Measurements from ENCODE around the gene C2CD4D. TPM values are rescaled to one million over a fixed set of nuclear protein-coding genes. Genes with fewer than 3 reads are reported as not detected.
"Not testable (repeated sequence)": the region's sequence is repeated elsewhere in the genome, so short reads cannot be mapped to it uniquely, and the experiment has no call there.

Gene C2CD4D
- polyA plus RNA-seq, 1 donor (not counting 4 experiments of a cell fraction or from before 2014, with no cell fraction given): 0.05 TPM

- FAIRE-seq; H3K4me2 ChIP-seq (ENCODE audit: control insufficient read depth, extremely low read depth, insufficient read depth, low read depth, low read length); H4K20me1 ChIP-seq (ENCODE audit: control insufficient read depth, extremely low read depth, insufficient read depth, low read length); H3K9me3 ChIP-seq (ENCODE audit: control insufficient read depth, low read depth, low read length); dilution Hi-C loops (cut with MboI; ENCODE audit: extremely low pct_ligation_motif_present, low sequenced_read_pairs); H3K27ac ChIP-seq (ENCODE audit: control insufficient read depth, insufficient read depth, low read length); H3K4me3 ChIP-seq (ENCODE audit: control insufficient read depth in 2 of 3, extremely low read depth in 1 of 3, insufficient read depth in 2 of 3, low read depth in 1 of 3, low read length in 3 of 3); H2AFZ ChIP-seq (ENCODE audit: control insufficient read depth, low read length); DNase-seq (ENCODE audit: low read depth, low spot score); H3K9ac ChIP-seq (ENCODE audit: control insufficient read depth, extremely low read depth, insufficient read depth, low read length); H3K36me3 ChIP-seq (ENCODE audit: control insufficient read depth in 2 of 2, extremely low read depth in 1 of 2, insufficient read depth in 2 of 2, low read length in 2 of 2); H3K9me1 ChIP-seq (ENCODE audit: control insufficient read depth, extremely low read depth, insufficient read depth, low read length); H3K27me3 ChIP-seq (ENCODE audit: control insufficient read depth, extremely low read depth, insufficient read depth, low read length); H3K79me2 ChIP-seq (ENCODE audit: control insufficient read depth, insufficient read depth, low read length): not testable (repeated sequence)
- peaks cover 29% of the 10 kb centered on the region for H3K4me1 ChIP-seq (ENCODE audit: control insufficient read depth, extremely low read depth, insufficient read depth, low read length)
These were observed 44.3 kb upstream of the C2CD4D start for GRCh38 chr1:151883898-151884297.

GRCh38 chr1:151882918-151883317 lies 43.3 kb upstream of the C2CD4D start:
- FAIRE-seq; H3K79me2 ChIP-seq (ENCODE audit: control insufficient read depth, insufficient read depth, low read length); H3K9me1 ChIP-seq (ENCODE audit: control insufficient read depth, extremely low read depth, insufficient read depth, low read length); H3K4me2 ChIP-seq (ENCODE audit: control insufficient read depth, extremely low read depth, insufficient read depth, low read depth, low read length); H3K27ac ChIP-seq (ENCODE audit: control insufficient read depth, insufficient read depth, low read length); H3K27me3 ChIP-seq (ENCODE audit: control insufficient read depth, extremely low read depth, insufficient read depth, low read length); H3K4me3 ChIP-seq (ENCODE audit: control insufficient read depth in 2 of 3, extremely low read depth in 1 of 3, insufficient read depth in 2 of 3, low read depth in 1 of 3, low read length in 3 of 3); H3K9ac ChIP-seq (ENCODE audit: control insufficient read depth, extremely low read depth, insufficient read depth, low read length); H2AFZ ChIP-seq (ENCODE audit: control insufficient read depth, low read length); H3K9me3 ChIP-seq (ENCODE audit: control insufficient read depth, low read depth, low read length); dilution Hi-C loops (cut with MboI; ENCODE audit: extremely low pct_ligation_motif_present, low sequenced_read_pairs); H4K20me1 ChIP-seq (ENCODE audit: control insufficient read depth, extremely low read depth, insufficient read depth, low read length); H3K36me3 ChIP-seq (ENCODE audit: control insufficient read depth in 2 of 2, extremely low read depth in 1 of 2, insufficient read depth in 2 of 2, low read length in 2 of 2); DNase-seq (ENCODE audit: low read depth, low spot score): not testable (repeated sequence)
- peaks cover 24% of the 10 kb centered on the region for H3K4me1 ChIP-seq (ENCODE audit: control insufficient read depth, extremely low read depth, insufficient read depth, low read length)

DNA sequence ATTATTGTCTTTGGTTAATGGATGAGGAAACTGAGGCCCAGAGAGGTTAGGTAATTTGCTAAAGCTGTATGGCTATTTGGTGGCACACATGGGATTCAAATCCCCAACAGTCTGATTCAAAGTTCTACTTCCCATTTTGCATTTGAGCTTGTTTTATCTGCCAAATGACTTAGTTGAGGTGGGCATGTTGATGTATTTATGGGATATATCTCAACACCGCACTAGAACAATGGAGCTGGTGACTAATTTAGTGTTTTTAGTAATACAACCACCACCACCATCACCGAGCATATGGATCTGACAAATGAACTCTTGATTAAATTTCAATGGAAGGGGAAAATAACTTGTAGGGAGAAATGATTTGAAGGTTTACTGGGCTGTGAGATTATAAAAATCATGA lies 42.8 kb upstream of the C2CD4D start:
- TF ChIP-seq EZH2 (IDR thresholded peaks at IDR 0.05; ENCODE audit: low read length) (no peak), CTCF (optimal IDR thresholded peaks at IDR 0.05 in 1 of 3, IDR thresholded peaks at IDR 0.05 in 1 of 3, conservative IDR thresholded peaks at IDR 0.05 in 1 of 3; ENCODE audit: extremely low read depth in 1 of 3, insufficient read depth in 2 of 3, low read length in 3 of 3) (no peak)
- Histone ChIP-seq H3K9me1 (ENCODE audit: control insufficient read depth, extremely low read depth, insufficient read depth, low read length) (no peaks in the 10 kb centered on the region), H3K27ac (ENCODE audit: control insufficient read depth, insufficient read depth, low read length) (no peak overlapping the region), H3K36me3 (ENCODE audit: control insufficient read depth in 2 of 2, extremely low read depth in 1 of 2, insufficient read depth in 2 of 2, low read length in 2 of 2) (no peaks in the 10 kb centered on the region), H3K9ac (ENCODE audit: control insufficient read depth, extremely low read depth, insufficient read depth, low read length) (no peak overlapping the region), H3K4me2 (ENCODE audit: control insufficient read depth, extremely low read depth, insufficient read depth, low read depth, low read length) (no peak overlapping the region), H3K79me2 (ENCODE audit: control insufficient read depth, insufficient read depth, low read length) (no peaks in the 10 kb centered on the region), H3K9me3 (ENCODE audit: control insufficient read depth, low read depth, low read length) (no peaks in the 10 kb centered on the region), H3K27me3 (ENCODE audit: control insufficient read depth, extremely low read depth, insufficient read depth, low read length) (no peaks in the 10 kb centered on the region), H2AFZ (ENCODE audit: control insufficient read depth, low read length) (no peak overlapping the region), H3K4me1 (ENCODE audit: control insufficient read depth, extremely low read depth, insufficient read depth, low read length) (peaks cover 20% of the 10 kb centered on the region), H3K4me3 (ENCODE audit: control insufficient read depth in 2 of 3, extremely low read depth in 1 of 3, insufficient read depth in 2 of 3, low read depth in 1 of 3, low read length in 3 of 3) (no peak overlapping the region), H4K20me1 (ENCODE audit: control insufficient read depth, extremely low read depth, insufficient read depth, low read length) (no peaks in the 10 kb centered on the region)
- DNase-seq (ENCODE audit: low read depth, low spot score) (no peak), FAIRE-seq (no peak)
- dilution Hi-C loops (cut with MboI; ENCODE audit: extremely low pct_ligation_motif_present, low sequenced_read_pairs): no loop called here
